ENCODE measurements around the gene SPRY4.
"Not testable (repeated sequence)": the region's sequence is repeated elsewhere in the genome, so short reads cannot be mapped to it uniquely, and the experiment has no call there.

SPRY4 gene

DNA sequence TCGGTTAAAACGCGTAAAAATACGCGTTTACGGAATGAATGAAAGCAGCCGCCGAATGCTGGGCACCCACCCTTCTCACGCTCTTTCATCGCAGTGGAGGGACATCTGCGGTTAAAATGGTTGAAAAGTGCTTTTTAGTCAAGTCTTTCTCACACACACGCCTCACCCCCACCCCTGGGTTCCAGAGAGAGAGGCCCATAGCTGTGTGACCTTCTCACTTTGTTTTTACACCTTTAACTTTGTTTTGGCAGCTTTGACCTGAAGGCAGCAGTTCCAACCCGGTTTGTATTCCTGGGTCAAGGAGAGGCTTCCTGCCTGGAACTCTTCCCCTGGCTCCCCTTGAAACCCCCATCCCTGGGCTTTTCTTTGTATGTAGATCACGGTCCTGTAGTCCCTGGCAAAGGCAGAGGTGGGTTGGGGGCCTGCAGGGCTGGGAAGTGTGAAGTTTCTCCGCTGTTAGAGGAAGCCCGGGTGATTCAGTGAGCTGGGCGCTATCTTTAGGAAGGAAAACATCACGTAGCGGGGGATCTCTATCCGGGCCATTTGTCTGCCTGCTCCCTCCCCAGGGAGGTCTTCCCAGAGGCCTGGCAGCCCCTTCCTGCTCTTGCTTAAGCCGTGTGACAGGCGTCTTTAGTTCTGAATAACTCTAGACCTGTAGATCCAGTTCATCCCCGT is 29.6 kb downstream of the SPRY4 start:
- no peak for DNase-seq (ENCODE audit: low read depth in 2 of 2)

- DNase-seq (ENCODE audit: low read depth in 2 of 2) = no peak
These were observed 31.3 kb downstream of the SPRY4 start for GRCh38 chr5:142293486-142293885.

- DNase-seq (ENCODE audit: low read depth in 2 of 2) = no peak
These were observed 32.0 kb downstream of the SPRY4 start for GRCh38 chr5:142292808-142293207.

DNA sequence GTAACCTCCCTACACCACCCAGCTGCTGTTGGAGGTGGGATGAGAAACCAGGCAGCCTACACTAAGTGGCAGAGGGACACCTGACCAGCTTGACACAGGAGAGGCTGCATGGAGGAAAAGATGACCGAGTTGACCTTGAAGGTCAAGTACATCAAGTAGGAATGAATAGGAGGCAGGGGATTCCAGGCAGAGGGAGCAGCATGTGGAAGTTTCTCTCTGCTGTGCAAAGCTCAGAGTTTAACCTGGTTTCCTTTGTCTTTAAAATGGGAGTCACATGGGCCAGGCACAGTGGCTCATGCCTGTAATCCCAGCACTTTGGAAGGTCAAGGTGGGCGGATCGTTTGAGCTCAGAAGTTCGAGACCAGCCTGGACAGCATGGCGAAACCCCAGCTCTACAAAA is 32.6 kb downstream of the SPRY4 start:
- DNase-seq (ENCODE audit: low read depth in 2 of 2) = no peak

DNA sequence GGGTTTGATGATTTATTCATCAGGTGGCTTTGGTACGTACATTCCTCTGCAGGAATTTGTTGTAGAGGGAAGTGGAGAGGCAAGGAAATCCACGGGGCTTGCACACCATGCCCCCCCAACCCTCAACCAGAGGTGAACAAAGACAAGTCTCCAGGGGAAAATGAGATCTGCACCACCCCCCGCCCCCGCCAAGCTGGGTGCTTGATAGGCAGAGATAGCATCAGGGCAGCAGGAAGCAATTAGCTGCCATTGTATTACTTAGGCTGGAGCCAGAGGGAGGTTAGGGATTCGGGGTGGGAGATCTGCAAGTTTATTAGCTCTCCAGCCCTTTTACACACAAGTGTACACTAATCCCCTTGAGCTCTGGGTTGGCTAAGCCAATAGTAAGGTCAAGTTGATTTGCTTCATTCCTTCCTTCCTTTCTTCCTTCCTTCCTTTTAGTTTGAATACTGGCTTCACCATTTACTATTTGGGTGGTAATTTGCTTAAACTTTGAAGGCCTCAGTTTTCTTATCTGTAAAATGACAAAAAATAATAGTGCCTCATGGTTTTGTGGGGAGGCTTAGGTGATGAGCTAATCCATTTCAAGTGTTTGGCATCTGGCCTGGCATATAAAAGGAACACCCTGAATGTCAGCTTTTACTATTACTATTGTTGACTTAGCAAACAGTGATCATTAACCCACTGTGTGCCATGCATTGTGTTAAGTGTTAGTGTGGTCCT is 34.1 kb downstream of the SPRY4 start:
- DNase-seq (ENCODE audit: low read depth in 2 of 2) = no peak

- no peak for DNase-seq (ENCODE audit: low read depth in 2 of 2)
These were observed 34.9 kb downstream of the SPRY4 start for GRCh38 chr5:142289708-142290576.

GRCh38 chr5:142287973-142288313 is 36.9 kb downstream of the SPRY4 start:
- no peak for DNase-seq (ENCODE audit: low read depth in 2 of 2)

DNA sequence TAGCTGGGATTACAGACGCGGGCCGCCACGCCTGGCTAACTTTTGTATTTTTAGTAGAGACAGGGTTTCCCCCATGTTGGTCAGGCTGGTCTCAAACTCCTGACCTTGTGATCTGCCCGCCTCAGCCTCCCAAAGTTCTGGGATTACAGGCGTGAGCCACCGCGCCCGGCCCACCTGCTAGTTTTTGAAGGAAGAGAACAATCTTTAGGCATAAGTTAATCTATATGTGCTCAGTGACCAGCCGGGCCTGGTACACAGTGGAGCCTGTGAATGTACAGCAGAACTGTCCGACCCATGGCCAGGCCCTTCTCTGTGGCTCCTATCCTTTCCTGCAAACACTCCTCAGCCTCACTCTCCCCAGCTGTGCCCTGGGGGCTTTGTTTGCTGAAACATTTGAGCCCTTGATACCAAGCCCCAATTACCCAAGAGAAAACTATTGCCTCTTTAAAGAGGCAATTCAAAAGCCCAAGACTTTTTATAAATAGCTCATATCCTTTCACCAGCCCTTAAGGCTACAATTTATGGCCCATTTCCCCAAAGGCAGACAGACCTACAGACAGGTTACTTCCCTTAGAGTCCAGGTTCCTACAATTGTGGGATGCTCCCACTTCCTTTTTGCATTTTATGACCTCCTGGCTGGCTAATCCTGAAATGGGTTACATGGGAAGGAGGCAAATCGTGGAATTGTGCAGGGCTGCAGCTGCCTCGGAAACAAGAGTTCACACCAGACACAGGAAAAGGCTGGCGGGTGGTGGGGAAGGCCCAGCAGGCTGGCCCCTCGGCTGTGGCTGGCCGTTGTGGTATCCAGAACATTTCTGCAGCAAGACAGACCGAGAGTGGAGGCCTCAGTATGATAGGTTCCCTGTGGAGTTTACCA is 37.5 kb downstream of the SPRY4 start:
- DNase-seq (ENCODE audit: low read depth in 2 of 2) = no peak

GRCh38 chr5:142286111-142286510 is 38.7 kb downstream of the SPRY4 start:
- no peak for DNase-seq (ENCODE audit: low read depth in 2 of 2)

DNA sequence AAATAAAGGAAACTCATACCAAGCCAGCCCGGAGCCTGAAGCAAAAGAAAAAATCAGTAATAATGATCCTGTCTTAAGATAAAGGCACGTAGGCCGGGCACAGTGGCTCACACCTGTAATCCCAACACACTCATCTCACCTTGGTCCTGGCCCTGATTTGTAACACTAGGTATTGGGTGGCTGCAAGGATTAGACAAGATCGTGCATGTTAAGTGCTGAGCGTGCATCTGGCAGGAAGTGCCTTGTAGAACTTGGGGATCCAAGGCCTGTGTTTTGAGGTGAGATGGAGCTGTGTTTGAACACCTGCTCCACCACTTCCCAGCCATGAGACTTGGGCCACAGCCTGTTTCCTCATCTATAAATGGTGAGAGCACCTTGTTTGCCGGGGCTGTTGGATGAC is 41.5 kb downstream of the SPRY4 start:
- no peak for DNase-seq (ENCODE audit: low read depth in 2 of 2)

- no peak for DNase-seq (ENCODE audit: low read depth in 2 of 2)
These were observed 42.9 kb downstream of the SPRY4 start for GRCh38 chr5:142281966-142282365.

DNA sequence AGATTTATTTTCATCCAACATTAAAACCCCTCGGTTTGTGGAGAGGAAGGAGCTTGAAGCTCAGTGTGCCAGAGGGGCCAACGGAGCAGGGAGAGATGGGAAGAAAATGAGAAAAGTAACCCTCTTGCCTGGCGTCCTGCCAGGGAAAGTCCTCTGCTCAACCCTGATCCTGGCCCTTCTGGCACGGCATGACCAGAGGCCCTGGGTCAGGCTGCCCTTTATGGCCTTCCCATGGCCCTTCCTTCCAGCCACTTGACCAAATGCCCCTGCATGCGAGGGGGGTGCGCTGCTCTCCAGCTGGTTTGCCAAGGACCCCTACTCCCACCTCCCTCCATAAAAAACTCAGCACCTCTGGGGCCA is 43.8 kb downstream of the SPRY4 start:
- DNase-seq (ENCODE audit: low read depth in 2 of 2) = no peak

DNA sequence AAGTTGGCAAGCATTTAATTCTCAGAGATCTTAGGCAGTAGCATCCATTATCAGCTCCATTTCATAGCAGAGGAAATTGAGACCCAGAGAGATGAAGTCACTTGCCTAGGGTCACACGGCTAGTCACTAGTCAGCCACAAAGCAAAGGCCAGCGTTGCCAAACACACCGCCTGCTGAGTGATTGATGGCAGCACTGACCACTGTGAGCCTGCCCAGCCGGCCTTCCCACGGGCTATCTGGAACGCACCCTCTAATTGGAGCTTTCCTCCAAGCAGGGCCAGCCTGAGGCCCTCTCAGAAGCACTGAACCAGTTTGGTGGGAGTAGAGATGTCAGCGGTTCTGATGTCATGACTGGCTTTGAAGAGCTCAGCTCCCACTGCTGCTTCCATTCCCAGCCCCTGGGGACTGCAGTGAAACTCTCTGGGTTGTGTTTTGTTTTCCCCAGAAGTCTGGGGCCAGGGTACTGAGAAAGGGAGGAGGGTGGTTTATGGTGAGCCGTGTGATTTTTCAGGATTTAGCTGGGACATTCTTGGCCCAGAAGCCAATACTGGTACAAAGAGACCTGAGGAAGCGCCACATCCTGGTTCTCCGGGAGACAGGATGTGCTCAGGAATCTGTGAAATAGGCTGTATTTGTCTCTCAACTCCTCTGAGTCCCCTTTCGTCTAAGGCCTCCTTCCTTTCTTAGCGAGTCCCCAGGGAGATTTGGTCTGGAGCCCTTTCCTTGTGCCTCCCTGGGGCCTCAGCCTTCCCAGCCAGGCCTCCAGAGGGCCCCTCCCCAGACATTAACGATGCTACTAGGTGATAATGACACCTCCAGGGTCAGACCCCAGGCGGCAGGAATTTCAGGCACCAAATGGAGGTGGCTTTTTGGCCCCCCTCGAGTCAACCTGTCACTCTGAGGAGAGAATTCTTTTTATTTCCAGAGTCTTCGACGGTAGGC is 44.5 kb downstream of the SPRY4 start:
- no peak for DNase-seq (ENCODE audit: low read depth in 2 of 2)

DNA sequence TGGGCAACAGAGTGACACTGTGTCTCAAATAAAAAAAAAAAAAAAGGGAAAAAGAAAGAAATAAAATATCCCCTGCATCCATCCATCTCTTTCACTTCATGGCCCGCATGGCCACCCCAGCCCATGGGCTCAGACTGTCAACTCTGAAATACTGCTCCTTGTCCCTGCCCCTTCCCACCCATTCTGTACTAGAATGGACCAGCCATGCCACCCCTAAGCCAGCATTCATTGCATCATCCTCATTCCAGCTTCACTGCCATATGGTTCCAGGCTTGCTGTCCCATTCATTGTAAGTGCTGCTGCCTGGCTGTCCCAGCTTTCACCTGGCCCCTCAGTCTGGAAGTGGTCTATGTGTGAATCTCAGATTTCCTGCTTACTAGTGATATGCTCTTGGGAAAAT is 46.2 kb downstream of the SPRY4 start:
- DNase-seq (ENCODE audit: low read depth in 2 of 2) = no peak

DNA sequence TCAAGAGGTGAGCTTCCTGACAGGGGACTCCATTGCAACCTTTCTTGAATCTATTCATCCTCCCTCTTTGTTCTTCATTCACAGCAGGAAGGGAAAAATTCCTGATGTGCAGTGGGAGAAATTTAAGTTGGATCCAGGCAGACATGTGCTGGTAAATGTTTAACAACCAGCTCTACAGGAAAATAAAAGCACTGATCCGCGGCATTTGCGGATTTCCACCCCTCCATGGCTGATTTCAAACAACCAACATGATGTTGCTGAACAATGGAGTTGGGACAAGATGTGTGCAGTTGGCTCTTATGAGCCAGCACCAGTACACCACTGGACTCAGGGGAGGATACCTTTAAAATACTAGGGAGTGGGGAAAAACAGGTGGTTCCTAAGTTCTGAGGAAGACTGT is 47.0 kb downstream of the SPRY4 start:
- no peak for DNase-seq (ENCODE audit: low read depth in 2 of 2)

GRCh38 chr5:142276517-142276916 is 48.3 kb downstream of the SPRY4 start:
- DNase-seq (ENCODE audit: low read depth in 2 of 2) = no peak

DNA sequence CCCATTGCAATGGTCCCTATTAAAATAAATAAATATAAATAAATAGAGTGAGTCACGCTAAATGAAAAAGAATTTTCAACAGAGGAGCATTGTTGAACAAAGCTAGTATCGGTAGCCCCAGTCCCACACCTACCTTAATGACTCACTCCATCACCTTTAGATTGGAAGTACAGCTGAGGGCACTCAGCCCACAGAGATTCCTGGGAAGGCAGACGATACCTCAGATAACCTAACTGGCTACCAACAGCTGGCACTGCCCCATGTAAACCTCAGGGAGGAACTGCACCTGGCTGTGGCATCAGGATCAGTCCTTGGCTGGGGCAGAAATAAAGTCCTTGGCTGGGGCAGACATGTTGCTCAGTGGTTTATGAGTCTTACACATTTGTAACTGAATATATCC is 49.3 kb downstream of the SPRY4 start:
- DNase-seq (ENCODE audit: low read depth in 2 of 2) = no peak

- not testable (repeated sequence) for DNase-seq (ENCODE audit: low read depth in 2 of 2)
These were observed 52.2 kb downstream of the SPRY4 start for GRCh38 chr5:142272596-142272995.

GRCh38 chr5:142264084-142264483 is 60.7 kb downstream of the SPRY4 start:
- DNase-seq (ENCODE audit: low read depth in 2 of 2) = not testable (repeated sequence)

GRCh38 chr5:142263346-142263745 is 61.5 kb downstream of the SPRY4 start:
- no peak for DNase-seq (ENCODE audit: low read depth in 2 of 2)

DNA sequence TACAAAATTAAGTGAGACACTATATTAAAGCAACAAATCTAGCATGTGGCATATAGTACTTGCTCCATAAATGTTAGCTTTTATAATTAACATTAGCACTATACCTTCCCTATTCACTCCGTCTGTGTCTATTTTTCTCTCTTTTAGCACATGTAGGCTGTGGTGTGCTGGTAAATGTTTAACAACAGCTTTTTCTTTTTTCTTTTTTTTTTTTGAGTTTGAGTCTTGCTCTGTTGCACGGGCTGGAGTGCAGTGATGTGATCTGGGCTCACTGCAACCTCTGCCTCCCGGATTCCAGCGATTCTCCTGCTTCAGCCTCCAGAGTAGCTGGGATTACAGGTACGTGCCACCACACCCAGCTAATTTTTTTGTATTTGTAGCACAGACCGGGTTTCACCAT is 62.1 kb downstream of the SPRY4 start:
- no peak for DNase-seq (ENCODE audit: low read depth in 2 of 2)

Data from fibroblast of skin of left biceps (primary cell).